ENCODE data around the gene SCNN1B.
"Not testable (repeated sequence)": the region's sequence is repeated elsewhere in the genome, so short reads cannot be mapped to it uniquely, and the experiment has no call there.

Gene SCNN1B

GRCh38 chr16:23355106-23355670 lies 53.1 kb downstream of the SCNN1B start:
- no peak for DNase-seq

- DNase-seq, result no peak
Observed at GRCh38 chr16:23356941-23357340, 54.8 kb downstream of the SCNN1B start.

DNA sequence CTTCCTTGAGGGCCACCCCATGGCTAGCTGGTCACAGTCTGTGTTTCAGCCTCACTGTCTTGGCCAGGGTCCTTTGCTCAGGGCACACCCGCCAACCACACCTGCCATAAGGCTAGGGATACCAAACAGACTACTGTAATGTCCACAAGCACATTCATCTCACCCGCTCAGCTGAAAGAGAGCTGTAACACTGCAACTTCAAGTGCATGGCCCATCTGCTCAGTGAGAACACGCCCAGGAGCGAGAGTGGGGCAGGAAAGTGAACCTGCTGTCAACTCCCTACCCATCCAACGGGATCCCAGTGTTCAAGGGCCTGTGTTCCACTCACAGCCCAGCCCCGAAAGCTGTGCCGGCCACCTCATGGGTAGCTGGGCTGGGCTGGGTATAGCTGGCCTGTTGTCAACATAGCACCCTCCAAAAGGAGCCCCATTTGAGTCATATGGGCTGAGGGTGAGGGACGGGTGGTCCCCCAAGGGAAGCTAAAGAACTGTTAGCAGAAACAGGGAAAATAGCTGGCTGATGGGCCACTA lies 55.7 kb downstream of the SCNN1B start:
- no peak for DNase-seq

DNA sequence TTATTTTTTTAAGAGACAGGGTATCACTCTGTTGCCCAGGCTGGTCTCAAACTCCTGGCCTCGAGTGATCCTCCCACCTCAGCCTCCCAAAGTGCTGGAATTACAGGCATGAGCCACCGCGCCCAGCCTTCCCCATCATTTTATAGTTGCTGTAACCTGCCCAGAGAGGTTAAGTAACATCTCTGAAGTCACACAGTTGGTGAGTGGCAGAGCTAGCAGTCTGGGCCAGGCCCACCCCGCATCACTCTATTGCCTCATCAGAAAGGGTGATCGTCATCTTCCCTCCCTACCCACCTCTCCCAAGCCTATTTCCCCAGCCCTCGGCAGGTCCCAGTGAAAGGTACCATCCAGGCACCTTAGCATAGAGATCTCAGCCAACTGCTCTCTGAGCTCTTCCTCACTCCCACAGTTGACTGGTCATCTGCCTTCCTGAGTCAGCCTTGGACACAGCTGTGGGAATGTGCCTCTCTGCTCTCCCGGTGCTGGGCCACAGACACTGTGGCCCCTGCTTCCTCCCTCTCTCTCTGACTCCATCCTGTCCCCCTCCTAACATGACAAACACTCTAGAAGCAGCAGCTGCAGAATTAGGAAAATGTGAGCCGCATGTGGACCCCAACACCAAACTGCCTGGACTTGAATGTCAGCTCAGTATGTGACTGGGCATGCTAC lies 57.1 kb downstream of the SCNN1B start:
- DNase-seq, result no peak

DNA sequence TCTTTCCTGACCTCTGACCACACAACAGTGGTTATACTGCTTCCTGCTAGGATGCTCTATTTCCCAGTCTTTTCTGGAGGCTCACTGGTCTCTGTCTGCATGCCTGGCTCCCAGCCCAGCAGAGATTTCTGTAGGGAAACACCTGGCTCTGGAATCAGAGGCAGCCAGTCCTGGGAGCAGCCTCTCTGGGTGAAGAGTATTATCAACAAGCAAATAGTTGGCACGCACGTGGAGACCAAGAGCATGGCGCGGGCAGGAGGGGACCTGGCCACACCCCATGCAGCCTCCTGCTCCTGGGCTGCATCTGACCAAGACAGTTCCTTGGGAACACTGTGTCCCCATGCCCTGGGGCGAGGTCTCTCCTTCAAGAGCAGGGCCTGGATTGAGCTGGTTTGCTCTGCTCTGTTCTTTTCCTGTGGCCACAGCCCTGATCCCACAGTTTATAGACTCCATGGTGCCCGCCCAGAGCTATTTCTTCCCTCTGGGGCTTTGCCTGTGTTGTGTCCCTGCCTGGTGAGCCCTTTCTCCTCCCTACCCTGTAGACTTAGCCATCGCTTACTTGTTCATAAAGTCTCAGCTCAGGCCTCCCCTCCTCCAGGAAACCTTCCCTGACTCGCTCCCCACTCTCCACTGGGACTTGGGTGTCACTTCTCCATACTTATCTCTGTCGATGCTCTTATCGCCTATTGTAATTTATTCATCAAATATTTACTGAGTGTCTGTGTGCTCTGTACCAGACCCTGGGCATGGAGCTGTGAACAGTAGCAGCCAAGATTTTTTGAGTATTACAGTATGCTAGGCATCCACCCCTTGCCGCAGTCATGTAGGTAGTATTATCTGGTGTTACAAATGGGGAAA lies 60.6 kb downstream of the SCNN1B start:
- DNase-seq, result no peak

DNA sequence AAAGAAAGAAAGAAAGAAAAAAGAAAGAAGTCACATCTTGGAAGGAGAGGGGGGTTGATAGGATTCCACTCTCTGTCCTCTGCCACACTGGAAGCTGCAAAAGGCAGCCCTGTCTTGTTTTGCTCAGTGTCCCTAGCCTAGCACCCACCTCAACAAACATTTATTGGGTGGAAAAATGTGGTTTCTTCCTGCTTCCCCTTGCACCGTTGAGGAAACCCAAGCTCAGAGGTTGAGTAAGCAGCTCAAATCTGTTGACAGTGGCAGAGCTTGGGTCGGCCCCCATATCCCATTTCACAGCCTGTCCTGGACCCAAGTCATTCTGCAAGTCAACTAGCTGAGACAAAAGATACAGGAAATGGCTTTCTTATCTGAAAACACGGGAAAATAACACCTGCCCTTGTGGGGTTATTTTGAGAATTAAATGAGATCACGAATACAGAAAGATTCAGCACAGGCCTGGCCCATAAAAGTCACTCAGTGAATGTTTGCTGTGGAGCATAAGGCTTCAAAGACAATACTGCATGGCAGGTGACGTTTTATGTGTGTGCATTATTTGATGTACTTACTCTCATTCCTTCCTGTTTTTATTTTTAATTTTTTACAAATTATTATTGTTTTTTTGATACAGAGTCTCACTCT lies 63.6 kb downstream of the SCNN1B start:
- no peak for DNase-seq

DNA sequence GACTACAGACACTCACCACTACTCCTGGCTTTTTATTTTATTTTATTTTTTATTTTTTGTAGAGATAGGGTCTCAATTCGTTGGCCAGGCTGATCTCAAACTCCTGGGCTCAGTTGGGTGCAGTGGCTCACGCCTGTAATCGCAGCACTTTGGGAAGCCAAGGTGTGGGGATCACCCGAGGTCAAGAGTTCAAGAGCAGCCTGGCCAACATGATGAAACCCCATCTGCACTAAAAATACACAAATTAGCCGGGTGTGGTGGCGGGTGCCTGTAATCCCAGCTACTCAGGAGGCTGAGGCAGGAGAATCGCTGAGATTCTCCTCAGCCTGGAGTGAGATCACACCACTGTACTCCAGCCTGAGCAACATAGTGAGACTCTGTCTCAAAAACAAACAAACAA lies 64.2 kb downstream of the SCNN1B start:
- not testable (repeated sequence) for DNase-seq

DNA sequence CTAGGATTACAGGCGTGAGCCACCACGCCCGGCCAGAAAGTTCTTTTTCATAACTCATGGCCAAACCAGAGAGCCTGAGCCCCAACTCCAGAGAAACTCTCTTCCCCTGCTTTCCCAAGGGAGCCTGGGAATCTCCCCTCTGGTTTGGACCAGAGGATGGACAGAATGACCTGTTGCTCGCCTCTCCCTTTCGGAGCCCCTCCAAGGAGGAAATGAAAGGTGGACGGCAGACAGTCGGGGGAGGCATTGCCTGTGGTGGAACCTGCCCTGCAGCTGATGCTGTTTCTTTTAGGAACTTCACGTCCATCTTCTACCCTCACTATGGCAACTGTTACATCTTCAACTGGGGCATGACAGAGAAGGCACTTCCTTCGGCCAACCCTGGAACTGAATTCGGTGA lies 65.5 kb downstream of the SCNN1B start:
- DNase-seq, result no peak

GRCh38 chr16:23367988-23368387 lies 65.9 kb downstream of the SCNN1B start:
- DNase-seq, result no peak

DNA sequence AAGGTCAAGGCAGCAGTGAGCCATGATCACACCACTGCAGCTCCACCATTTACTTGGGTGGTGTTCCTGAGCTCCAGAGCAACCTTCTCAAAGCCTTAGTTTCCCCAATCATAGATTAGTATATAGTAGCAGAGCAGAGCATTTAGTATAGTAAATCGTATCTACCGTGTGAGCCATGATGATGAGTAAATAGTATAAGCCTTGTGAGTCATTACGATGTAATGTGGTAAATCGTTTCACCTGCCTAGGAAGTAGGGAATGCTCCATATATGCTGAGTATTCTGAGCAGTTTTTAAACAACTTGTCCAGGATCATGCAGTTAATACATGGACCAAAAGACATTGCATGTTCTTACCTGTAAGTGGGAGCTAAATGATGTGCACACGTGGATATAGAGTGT lies 66.4 kb downstream of the SCNN1B start:
- no peak for DNase-seq

- DNase-seq, result no peak
Observed at GRCh38 chr16:23369416-23369815, 67.3 kb downstream of the SCNN1B start.

DNA sequence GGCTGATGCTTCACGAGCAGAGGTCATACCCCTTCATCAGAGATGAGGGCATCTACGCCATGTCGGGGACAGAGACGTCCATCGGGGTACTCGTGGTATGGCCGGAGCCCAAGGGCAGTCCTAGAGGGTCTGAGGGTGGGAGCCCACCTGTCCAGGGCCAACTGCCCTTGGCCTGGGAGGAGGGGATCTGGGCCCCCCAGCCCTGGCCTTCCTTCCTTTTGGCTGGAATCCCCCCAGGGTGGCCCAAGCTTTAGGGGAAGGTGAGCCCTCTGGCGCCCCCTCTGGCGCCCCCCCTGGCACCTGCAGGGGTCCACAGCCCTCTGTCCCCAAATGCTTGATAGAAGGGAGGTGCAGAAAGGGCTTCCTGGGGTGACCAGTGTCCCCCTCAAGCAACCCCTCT lies 69.3 kb downstream of the SCNN1B start:
- no peak for DNase-seq

DNA sequence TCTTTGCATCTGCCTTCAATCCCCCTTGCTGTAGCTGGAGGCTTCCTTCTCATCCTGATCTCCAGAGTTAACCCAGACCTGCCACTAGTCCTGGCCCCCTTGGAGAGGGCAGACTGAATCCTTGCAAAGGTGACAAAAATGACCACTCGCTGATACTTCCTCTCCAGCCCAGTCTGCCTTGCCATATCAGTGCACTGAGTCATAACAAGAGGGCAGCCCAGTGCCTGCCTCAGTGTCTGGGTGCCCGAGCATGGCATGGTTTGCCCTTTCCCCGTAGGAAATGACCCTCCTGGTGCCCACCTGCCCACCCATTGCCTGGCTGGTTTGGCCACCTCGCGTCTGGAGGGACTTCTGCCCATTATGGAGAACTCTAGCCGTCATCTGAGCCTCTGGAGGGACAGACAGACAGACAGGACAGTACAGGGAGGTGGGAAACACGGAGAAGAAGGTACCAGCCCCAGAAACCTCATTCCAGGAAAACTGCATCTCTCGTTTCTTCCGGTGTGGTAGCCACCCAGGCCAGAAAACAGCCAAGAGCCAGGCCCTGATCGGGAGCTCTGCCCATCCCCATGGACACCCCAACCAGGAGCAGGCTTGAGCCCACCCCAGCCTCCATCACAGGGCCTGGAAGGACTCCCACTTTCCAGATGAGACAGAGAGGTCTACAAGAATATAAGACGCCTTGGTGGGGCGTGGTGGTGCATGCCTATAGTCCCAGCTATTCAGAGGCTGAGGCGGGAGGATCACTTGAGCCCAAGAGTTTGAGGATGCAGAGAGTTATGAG lies 71.5 kb downstream of the SCNN1B start:
- no peak for DNase-seq

DNA sequence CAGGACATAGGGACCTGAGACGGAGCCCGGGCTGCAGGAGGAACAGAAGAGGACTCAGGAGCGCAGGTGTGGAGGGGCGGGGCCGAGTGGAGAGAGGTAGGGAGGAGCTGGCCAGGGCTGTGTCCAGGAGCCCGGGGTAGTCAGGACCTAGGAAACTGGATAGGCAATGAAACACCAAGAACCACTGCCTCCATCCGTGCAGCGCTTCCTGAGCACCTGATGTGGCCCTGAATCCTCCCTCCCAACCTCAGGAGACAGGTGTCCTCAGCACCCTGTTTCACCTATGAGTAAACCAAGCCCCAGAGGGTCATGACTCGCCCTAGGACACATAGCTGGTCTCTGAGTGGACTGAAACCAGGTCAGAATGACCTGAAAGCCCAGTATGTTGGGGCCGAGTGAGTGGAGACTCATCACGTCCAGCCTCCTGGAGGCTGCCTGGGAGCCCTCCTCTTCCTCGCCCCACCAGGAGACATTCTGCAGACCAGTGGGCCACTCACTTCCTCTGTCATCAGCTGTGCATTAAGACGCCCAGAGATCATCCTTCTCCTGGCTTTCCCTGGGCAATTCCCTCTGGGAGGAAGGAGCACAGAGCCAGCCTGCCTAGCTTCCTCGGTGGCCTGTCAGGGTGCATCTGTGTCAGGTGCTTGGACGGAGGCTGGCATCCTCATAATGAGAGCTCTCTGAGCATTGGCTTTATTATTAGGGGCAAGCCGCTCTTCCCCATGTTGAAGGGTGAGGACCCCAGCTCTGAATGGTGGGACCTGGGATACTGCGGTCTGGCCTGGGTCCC lies 72.8 kb downstream of the SCNN1B start:
- DNase-seq, result no peak

- DNase-seq, result no peak
Observed at GRCh38 chr16:23375643-23376042, 73.5 kb downstream of the SCNN1B start.

DNA sequence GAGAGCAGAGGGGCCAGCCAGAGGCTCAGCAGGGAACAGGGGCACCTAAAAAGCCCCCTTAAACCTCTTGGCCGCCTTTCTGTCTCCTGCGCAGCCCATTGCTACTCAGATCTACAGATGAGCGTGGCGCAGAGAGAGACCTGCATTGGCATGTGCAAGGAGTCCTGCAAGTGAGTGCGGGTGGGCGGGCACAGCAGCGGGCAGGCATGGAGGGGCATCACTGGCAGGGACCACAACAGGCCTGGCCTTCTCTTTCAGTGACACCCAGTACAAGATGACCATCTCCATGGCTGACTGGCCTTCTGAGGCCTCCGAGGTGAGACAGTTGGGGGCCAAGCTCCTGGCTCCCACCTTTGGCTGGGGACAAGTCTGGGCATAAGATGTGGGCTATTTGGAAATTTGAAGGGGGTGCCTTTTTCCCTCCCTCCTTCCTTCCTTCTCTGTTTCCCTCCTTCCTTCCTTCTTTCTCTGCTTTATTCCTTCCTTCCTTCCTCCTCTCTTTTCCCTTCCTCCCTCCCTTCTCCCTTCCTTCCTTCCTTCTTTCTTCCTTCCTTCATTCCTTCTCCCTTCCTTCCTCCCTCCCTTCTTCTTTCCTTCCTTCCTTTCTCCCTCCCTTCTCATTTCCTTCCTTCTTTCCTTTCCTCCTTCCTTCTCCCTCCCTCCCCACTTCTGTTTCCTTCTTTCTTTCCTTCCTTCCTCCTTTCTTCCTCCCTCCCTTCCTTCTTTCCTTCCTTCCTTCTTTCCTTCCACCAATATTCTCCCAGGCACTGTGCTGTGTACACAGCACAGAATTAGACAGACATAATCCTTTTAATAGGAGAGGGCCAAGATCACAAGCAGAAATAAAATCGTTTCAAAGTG lies 75.2 kb downstream of the SCNN1B start:
- DNase-seq, result no peak

- no peak for DNase-seq
Observed at GRCh38 chr16:23378256-23378655, 76.2 kb downstream of the SCNN1B start.

GRCh38 chr16:23378921-23379320 lies 76.8 kb downstream of the SCNN1B start:
- DNase-seq, result no peak

GRCh38 chr16:23379707-23380106 lies 77.6 kb downstream of the SCNN1B start:
- no peak for DNase-seq

GRCh38 chr16:23380501-23380951 lies 78.4 kb downstream of the SCNN1B start:
- no peak for DNase-seq

All from right kidney (tissue), 1 donor.